IMR-90 (cell line): ENCODE measurements around the gene RAPGEF1.

Experiments used
- POLR2A ChIP-seq: IDR thresholded peaks from 2 replicates; pipeline ENCODE4 v1.6.1; 2012; ENCODE audit warnings: mild to moderate bottlenecking, low read depth, low read length
- TF ChIP-seq, protein P1 (sequence below): fragments of 150-350 bp; IDR thresholded peaks from 2 replicates; pipeline ENCODE4 v1.6.1; 2017; ENCODE audit warnings: mild to moderate bottlenecking, antibody characterized with exemption, low read length, low read depth
- TF ChIP-seq, protein P2 (sequence below): conservative IDR thresholded peaks from 2 replicates; pipeline ENCODE4 v1.5.1; 2012; ENCODE audit warnings: mild to moderate bottlenecking, low read depth, low read length, improper control_type of control experiment

DNA sequence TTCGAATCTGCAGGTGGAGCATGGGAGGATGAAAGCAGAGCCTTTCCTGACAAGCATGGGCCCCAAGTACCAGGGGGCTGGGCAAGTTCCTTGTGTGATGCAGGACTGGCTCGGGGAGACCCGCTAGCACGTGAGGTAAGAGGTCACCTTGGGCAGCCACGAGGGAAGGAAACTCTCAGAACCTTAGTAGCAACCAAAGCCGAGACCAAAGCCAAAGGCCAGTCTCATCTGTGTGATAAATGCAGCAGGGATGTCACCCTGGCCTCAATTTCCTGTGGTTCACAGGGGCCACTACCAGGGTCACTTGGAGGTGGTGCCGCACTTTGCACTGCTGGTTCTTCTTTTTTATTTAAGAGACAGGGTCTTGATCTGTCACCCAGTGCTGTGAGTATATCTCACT lies 155.0 kb downstream of the RAPGEF1 start:
- TF ChIP-seq, protein P1, sequence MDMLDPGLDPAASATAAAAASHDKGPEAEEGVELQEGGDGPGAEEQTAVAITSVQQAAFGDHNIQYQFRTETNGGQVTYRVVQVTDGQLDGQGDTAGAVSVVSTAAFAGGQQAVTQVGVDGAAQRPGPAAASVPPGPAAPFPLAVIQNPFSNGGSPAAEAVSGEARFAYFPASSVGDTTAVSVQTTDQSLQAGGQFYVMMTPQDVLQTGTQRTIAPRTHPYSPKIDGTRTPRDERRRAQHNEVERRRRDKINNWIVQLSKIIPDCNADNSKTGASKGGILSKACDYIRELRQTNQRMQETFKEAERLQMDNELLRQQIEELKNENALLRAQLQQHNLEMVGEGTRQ = no peak
- TF ChIP-seq, protein P2, sequence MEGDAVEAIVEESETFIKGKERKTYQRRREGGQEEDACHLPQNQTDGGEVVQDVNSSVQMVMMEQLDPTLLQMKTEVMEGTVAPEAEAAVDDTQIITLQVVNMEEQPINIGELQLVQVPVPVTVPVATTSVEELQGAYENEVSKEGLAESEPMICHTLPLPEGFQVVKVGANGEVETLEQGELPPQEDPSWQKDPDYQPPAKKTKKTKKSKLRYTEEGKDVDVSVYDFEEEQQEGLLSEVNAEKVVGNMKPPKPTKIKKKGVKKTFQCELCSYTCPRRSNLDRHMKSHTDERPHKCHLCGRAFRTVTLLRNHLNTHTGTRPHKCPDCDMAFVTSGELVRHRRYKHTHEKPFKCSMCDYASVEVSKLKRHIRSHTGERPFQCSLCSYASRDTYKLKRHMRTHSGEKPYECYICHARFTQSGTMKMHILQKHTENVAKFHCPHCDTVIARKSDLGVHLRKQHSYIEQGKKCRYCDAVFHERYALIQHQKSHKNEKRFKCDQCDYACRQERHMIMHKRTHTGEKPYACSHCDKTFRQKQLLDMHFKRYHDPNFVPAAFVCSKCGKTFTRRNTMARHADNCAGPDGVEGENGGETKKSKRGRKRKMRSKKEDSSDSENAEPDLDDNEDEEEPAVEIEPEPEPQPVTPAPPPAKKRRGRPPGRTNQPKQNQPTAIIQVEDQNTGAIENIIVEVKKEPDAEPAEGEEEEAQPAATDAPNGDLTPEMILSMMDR = no peak
- no peak for TF ChIP-seq POLR2A
